Gastrocnemius medialis (tissue), 4 donors: ENCODE data around the gene APOL3. TPM values are rescaled to one million over a fixed set of nuclear protein-coding genes. Genes with fewer than 3 reads are reported as not detected.
"Not testable (repeated sequence)": the region's sequence is repeated elsewhere in the genome, so short reads cannot be mapped to it uniquely, and the experiment has no call there.

Source experiments
- ATAC-seq, 2 donors: fragments of 150-250 bp; one replicate each; pipeline ENCODE4 v1.9.1; 2016
- DNase-seq, 2 donors: peaks; one replicate each; pipeline ENCODE4 v3.0.0-alpha.2; 2019
- H3K27ac ChIP-seq, 4 donors: fragments of 200-600 bp; sonication (generic); 1 replicate in 1 of 4; 2 replicates in 3 of 4; pipeline ENCODE4 v1.5.1; 2016 to 2018; ENCODE audit warnings: mild to moderate bottlenecking in 2 of 4, moderate library complexity in 1 of 4
- H3K27me3 ChIP-seq, 3 donors: fragments of 200-600 bp; sonication (generic) in 2 of 3; 1 replicate in 1 of 3; 2 replicates in 2 of 3; pipeline versions ENCODE4 v1.5.1 to v1.6.0; 2016 to 2019; ENCODE audit warnings: mild to moderate bottlenecking in 1 of 3, moderate library complexity in 1 of 3
- H3K36me3 ChIP-seq, 2 donors: fragments of 200-600 bp; sonication (generic) in 1 of 2; one replicate each; pipeline ENCODE4 v1.5.1; 2017 to 2018
- H3K4me1 ChIP-seq, 2 donors: fragments of 200-600 bp; sonication (generic) in 1 of 2; one replicate each; pipeline ENCODE4 v1.5.1; 2016 to 2017; ENCODE audit warnings: mild to moderate bottlenecking in 2 of 2
- H3K4me3 ChIP-seq, 4 donors: fragments of 200-600 bp; sonication (generic) in 3 of 4; 1 replicate in 1 of 4; 2 replicates in 3 of 4; pipeline ENCODE4 v1.5.1; 2016 to 2019; ENCODE audit warnings: mild to moderate bottlenecking in 2 of 4
- H3K9me3 ChIP-seq, 3 donors: fragments of 200-600 bp; sonication (generic) in 2 of 3; 1 replicate in 1 of 3; 2 replicates in 2 of 3; pipeline ENCODE4 v1.5.1; 2016 to 2019
- POLR2A ChIP-seq, 2 donors: fragments of 450-650 bp; IDR thresholded peaks; one replicate each; pipeline ENCODE4 v1.6.1; 2017; ENCODE audit warnings: antibody characterized with exemption in 2 of 2, mild to moderate bottlenecking in 2 of 2, moderate library complexity in 2 of 2
- in situ Hi-C, 4 donors: fragments of 200-750 bp; cut with MboI; loops; one replicate each; pipeline versions ENCODE4 v1.15.0 to v1.8.0; 2017; ENCODE audit warnings: low sequenced_read_pairs in 4 of 4
- intact Hi-C: fragments of 100-400 bp; cut with DNase I; formaldehyde crosslinking; loops from one replicate; pipeline ENCODE4 v1.15.1; 2023; ENCODE audit warnings: low total_unique reads
- total RNA-seq, 4 donors: library from RNA; depleted of rRNA; stranded (reverse); fragments of >200 nt; gene quantifications; one replicate each; pipeline versions ENCODE4 v1.1.0 to v1.2.3, GENCODE V29; 2016
- TF ChIP-seq, protein P1 (sequence below), 5 experiments: fragments of 450-650 bp in 3 of 5; fragments of 200-600 bp in 2 of 5; sonication (generic) in 2 of 5; IDR thresholded peaks in 4 of 5; conservative IDR thresholded peaks in 1 of 5; 1 replicate in 4 of 5; 2 replicates in 1 of 5; pipeline ENCODE4 v1.5.1; 2016 to 2019; ENCODE audit warnings: antibody characterized with exemption in 5 of 5, mild to moderate bottlenecking in 3 of 5, moderate library complexity in 3 of 5

APOL3 gene
- total RNA-seq, 4 donors from 2014 or later = 16.6 to 23.4 (median 19.3) TPM

DNA sequence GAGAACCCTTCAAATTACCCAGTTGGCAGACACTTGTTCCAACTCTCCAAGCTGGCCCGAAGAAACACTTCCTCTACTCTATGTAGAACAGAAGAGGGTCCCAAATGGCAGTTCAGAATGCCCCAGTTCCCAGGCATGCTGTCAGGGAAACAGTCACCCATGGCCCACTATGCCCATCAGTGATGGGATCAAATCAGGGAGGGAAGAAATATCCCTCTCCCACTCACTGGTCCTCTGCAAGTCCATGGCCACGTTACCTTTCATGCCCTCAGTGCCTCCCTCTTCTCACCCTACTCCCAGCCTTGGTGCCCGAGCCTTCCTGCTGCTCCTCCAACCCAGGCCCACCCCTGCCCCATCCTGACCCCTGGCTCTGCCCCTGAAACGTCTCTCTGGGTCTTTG, 16.6 kb downstream of the APOL3 start:
- peaks cover 5 to 12% of the 10 kb centered on the region in 2 donors for H3K4me1 ChIP-seq
- H3K27me3 ChIP-seq = no peaks in the 10 kb centered on the region
- H3K9me3 ChIP-seq = no peaks in the 10 kb centered on the region
- no peak overlapping the region for H3K27ac ChIP-seq
- DNase-seq = no peak
- H3K4me3 ChIP-seq = no peak overlapping the region
- in situ Hi-C loops (loop anchor here in 2 of 4 donors (5.0 to 10.0 kb wide), 2 partner anchors 38 to 91 kb away; partner anchors contain the start of gene APOL2 (in 1 of the 2)), intact Hi-C loops (loop anchor here (2.0 kb wide), 1 partner anchor 37 kb away; no protein-coding TSS in a partner anchor)
- H3K36me3 ChIP-seq = peaks cover 0 to 21% of the 10 kb centered on the region in 2 donors
- TF ChIP-seq POLR2A (IDR thresholded peaks at IDR 0.05) = no peak
- TF ChIP-seq, protein P1, sequence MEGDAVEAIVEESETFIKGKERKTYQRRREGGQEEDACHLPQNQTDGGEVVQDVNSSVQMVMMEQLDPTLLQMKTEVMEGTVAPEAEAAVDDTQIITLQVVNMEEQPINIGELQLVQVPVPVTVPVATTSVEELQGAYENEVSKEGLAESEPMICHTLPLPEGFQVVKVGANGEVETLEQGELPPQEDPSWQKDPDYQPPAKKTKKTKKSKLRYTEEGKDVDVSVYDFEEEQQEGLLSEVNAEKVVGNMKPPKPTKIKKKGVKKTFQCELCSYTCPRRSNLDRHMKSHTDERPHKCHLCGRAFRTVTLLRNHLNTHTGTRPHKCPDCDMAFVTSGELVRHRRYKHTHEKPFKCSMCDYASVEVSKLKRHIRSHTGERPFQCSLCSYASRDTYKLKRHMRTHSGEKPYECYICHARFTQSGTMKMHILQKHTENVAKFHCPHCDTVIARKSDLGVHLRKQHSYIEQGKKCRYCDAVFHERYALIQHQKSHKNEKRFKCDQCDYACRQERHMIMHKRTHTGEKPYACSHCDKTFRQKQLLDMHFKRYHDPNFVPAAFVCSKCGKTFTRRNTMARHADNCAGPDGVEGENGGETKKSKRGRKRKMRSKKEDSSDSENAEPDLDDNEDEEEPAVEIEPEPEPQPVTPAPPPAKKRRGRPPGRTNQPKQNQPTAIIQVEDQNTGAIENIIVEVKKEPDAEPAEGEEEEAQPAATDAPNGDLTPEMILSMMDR (IDR thresholded peaks at IDR 0.05 in 4 of 5, conservative IDR thresholded peaks at IDR 0.05 in 1 of 5) = no peak
- ATAC-seq = no peak

DNA sequence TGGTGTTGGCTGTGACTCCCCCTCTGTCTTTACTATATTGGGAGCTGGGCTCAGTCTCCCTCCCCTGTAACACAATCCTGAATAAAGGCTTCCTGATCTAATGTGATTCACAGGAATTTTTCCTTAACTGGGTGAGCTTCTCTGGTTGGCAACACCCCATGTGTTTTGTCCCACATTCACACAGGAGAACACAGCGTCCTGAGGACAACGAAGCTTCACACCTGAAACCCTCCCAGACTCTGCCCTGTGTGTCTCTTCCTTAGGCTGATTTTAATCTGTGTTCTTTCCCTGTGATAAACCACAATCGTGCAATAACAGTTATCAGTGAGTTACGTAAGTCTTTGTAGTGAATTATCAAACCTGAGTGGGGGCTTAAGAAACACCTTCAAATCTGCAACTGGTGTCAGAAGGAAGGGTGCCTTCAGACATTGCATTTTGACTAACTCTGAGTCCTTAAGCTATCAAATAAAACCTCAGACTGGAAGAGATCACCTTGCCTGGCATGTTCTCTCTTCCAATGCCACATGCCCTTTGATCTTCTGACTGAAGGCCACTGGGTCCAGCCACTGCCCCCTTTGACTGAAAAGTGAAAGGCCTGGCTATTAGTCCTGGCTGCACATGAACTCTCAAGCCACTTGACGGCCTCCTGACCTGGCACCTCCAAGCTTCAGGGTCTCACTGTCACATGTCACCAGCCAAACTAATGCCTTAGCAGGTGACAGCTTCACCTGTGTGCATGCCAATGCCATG, 17.3 kb downstream of the APOL3 start:
- H3K36me3 ChIP-seq = peaks cover 0 to 19% of the 10 kb centered on the region in 2 donors

DNA sequence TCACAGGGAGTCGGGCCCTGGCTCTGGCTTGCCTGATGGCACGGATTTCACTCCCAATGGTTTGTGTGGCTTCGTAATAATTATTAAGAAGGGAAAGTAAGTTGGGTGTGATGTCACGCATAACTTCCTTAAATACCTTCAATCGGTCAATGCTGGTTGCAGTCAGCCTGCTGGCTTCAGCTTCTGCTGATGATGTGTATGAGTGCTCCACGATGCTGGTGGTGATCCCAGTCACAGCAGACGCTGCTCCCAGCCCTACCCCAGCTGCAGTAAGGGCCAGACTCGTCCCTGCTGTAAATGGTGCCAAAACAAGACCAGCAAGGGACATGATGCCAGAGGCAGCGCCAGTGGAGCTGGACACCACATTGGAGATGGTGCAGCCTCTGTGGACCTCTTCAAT, 19.1 kb downstream of the APOL3 start:
- Histone ChIP-seq H3K27me3 (no peaks in the 10 kb centered on the region), H3K4me1 (peaks cover 5% of the 10 kb centered on the region in 2 donors), H3K4me3 (no peak overlapping the region), H3K27ac (no peak overlapping the region), H3K36me3 (peaks cover 0 to 19% of the 10 kb centered on the region in 2 donors), H3K9me3 (no peaks in the 10 kb centered on the region)
- ATAC-seq = no peak
- no peak for DNase-seq
- TF ChIP-seq POLR2A (IDR thresholded peaks at IDR 0.05) = no peak
- TF ChIP-seq, protein P1 (IDR thresholded peaks at IDR 0.05 in 4 of 5, conservative IDR thresholded peaks at IDR 0.05 in 1 of 5) = no peak
- in situ Hi-C loops = loop anchor here in 2 of 4 donors (5.0 to 10.0 kb wide), 2 partner anchors 41 to 93 kb away; partner anchors contain the start of gene APOL2 (in 1 of the 2)
- intact Hi-C loops = no loop called here

More for the DNA sequence above, 17.3 kb downstream of the APOL3 start:
- Histone ChIP-seq H3K9me3 (no peaks in the 10 kb centered on the region), H3K4me3 (no peak overlapping the region), H3K27ac (no peak overlapping the region), H3K4me1 (peaks cover 5 to 12% of the 10 kb centered on the region in 2 donors), H3K27me3 (no peaks in the 10 kb centered on the region)
- in situ Hi-C loops (loop anchor here in 2 of 4 donors (5.0 to 10.0 kb wide), 2 partner anchors 39 to 92 kb away; partner anchors contain the start of gene APOL2 (in 1 of the 2)), intact Hi-C loops (no loop called here)
- no peak for TF ChIP-seq POLR2A (IDR thresholded peaks at IDR 0.05)
- TF ChIP-seq, protein P1 (IDR thresholded peaks at IDR 0.05 in 4 of 5, conservative IDR thresholded peaks at IDR 0.05 in 1 of 5) = no peak
- DNase-seq (no peak), ATAC-seq (no peak)

DNA sequence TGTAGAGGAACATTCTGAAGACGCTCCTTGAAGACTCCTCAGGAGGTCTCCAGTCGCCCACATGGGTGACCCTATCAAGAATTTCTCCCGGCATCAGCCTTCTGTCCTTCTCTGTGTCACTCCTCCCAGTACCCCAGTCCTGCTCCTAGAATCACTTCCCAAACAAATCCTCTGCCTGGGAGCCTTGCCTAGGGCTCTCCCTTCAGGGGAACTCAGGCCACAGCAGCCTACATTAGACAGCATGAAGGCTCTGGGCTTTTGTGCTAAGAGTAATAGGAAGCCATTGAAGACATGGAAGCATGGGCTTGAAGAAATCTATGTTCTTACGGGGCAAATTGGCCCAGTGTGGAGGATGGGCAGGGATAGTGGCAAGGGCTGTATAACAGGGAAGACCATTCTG, 21.8 kb downstream of the APOL3 start:
- in situ Hi-C loops = loop anchor here in 1 of 4 donors (10.0 kb wide), 1 partner anchor 46 kb away; no protein-coding TSS in a partner anchor
- H3K9me3 ChIP-seq, ATAC-seq, H3K27ac ChIP-seq, H3K27me3 ChIP-seq, H3K4me3 ChIP-seq, DNase-seq, intact Hi-C loops, H3K4me1 ChIP-seq: not testable (repeated sequence)
- H3K36me3 ChIP-seq = peaks cover 0 to 16% of the 10 kb centered on the region in 2 donors

DNA sequence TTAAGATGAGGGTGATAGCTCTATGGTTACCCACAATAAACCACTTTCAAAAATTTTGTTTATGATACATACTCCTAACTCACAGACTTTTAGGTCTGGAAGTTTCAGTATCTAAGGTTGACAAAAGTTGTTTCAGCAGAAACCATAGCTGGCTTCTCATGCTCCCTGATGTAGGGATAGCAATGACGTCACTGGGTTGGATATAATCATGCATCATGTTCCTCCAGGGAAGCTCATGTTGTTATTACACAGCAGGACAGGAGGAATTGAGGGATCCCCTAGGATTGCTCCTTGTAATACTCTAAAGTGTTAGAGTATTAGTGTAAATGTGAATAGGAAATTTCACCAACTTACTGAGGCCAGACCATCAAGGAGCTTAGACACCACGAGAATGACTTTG, 23.6 kb downstream of the APOL3 start:
- in situ Hi-C loops = loop anchor here in 1 of 4 donors (10.0 kb wide), 1 partner anchor 48 kb away; no protein-coding TSS in a partner anchor
- H3K9me3 ChIP-seq = no peaks in the 10 kb centered on the region
- H3K4me3 ChIP-seq = no peak overlapping the region
- H3K4me1 ChIP-seq = no peaks in the 10 kb centered on the region
- intact Hi-C loops = no loop called here
- H3K36me3 ChIP-seq = peaks cover 0 to 9% of the 10 kb centered on the region in 2 donors
- ATAC-seq (peak in 1 of 2 donors; percentile 28), DNase-seq (no peak)
- H3K27me3 ChIP-seq = no peaks in the 10 kb centered on the region
- TF ChIP-seq, protein P1 (IDR thresholded peaks at IDR 0.05 in 4 of 5, conservative IDR thresholded peaks at IDR 0.05 in 1 of 5) = no peak
- no peak for TF ChIP-seq POLR2A (IDR thresholded peaks at IDR 0.05)
- H3K27ac ChIP-seq = peak overlapping the region; percentile 41 to 55 (median 42)
